Erythroblast (primary cell): Measurements from ENCODE around the gene SCYGR3.

Experiments
- GATA1 ChIP-seq: IDR thresholded peaks from 2 replicates; pipeline ENCODE4 v1.6.1; 2011; ENCODE audit warnings: low read depth, mild to moderate bottlenecking, control low read depth, low read length, moderate library complexity
- POLR2A ChIP-seq: IDR thresholded peaks from 2 replicates; pipeline ENCODE4 v1.6.1; 2011; ENCODE audit warnings: mild to moderate bottlenecking, low read length

DNA sequence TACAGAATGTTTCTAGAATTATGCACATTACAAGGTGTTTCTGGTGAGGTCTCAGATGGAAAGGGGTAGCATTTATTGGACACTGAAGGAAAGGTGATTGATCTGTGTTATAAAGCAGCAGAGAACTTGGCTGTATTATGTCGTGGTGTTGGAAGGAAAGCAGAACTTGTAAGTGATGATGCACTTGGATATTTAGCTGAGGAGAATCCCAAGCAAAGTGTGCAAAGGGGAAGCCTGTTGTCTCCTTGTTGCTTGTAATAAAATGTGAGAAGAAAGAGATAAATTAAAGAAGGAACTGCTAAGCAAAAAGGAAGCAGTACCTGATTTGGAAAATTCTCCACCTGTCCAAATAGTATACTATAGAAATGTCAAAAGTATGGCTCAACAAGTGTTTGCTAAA, 39.8 kb upstream of the SCYGR3 start:
- TF ChIP-seq POLR2A: no peak
- TF ChIP-seq GATA1: no peak
